HG03064 (cell line): ENCODE measurements around the gene CAPN15.

ENCODE experiments used
- ATAC-seq: cut with Tn5 transposase; IDR thresholded peaks from one replicate; pipeline ENCODE4 v1.9.1; 2021; ENCODE audit warnings: low read depth; ENCODE audit not compliant: unreplicated experiment

CAPN15 gene

GRCh38 chr16:524274-525040, 3.1 kb upstream of the CAPN15 start:
- ATAC-seq = no peak

DNA sequence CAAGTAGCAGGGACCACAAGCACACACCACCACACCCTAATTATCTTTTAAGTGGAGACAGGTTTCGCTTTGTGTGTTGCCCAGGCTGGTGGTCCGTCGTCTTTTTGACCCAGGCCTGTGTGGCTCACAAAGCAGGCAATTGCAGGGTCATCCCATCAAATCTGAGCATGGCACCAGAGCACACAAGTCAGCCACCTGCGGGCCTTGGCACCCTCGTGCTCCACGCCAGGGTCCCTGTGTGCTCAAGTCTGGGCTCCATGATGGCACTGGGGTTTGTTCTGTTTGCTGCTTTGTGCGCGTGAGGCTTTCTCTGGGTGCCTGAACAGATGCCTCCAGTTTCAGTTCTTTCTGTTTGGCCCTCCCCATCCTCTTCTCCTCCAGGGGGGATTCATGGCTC, 2.4 kb upstream of the CAPN15 start:
- ATAC-seq = no peak

GRCh38 chr16:525520-526180, 1.9 kb upstream of the CAPN15 start:
- ATAC-seq = no peak

- ATAC-seq = no peak
Observed at GRCh38 chr16:526181-527014, 1.1 kb upstream of the CAPN15 start.

GRCh38 chr16:528111-529011, 849 bp downstream of the CAPN15 start:
- ATAC-seq = no peak

GRCh38 chr16:529012-529575, 1.6 kb downstream of the CAPN15 start:
- ATAC-seq = no peak

GRCh38 chr16:530111-530817, 2.8 kb downstream of the CAPN15 start:
- no peak for ATAC-seq

- ATAC-seq = no peak
Observed at GRCh38 chr16:531494-532125, 4.1 kb downstream of the CAPN15 start.

DNA sequence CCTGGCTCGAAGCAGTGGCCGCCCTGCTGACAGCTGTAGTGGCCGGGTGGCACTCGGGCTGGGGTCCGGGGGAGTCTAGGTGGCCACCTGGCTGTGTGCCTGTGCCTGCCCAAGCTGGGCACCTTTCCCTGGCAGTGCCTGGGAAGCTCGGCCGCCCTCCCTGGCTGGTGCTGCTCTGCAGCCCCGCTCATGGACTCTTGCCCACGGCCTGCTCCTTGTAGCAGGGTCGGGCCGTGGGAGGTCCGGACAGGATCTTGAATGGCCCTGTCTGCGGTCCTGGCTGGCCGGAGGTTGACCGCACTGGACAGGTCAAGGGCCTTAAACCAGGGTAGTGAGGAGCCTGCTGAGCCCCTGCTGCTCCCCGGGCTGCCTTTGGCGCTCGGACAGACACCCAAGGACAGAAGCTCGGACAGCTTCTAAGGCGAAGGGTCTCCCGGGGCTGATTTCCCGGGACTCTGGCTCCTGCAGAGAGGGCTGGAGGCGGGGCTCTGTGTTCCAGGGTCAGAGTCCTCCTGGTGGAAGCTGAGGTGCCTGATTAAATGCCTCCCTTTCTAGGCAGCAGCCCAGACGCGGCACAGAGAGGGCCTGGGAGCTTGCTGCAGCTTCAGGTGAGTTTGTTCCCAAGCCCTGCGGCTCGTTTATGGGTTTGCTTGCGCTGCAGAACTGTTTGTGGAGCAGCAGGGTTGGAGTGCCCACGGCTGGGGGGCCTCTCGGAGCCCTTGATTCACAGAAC, 6.0 kb downstream of the CAPN15 start:
- ATAC-seq = no peak

GRCh38 chr16:534135-534534, 6.6 kb downstream of the CAPN15 start:
- ATAC-seq = no peak

- no peak for ATAC-seq
Observed at GRCh38 chr16:534856-535445, 7.4 kb downstream of the CAPN15 start.

DNA sequence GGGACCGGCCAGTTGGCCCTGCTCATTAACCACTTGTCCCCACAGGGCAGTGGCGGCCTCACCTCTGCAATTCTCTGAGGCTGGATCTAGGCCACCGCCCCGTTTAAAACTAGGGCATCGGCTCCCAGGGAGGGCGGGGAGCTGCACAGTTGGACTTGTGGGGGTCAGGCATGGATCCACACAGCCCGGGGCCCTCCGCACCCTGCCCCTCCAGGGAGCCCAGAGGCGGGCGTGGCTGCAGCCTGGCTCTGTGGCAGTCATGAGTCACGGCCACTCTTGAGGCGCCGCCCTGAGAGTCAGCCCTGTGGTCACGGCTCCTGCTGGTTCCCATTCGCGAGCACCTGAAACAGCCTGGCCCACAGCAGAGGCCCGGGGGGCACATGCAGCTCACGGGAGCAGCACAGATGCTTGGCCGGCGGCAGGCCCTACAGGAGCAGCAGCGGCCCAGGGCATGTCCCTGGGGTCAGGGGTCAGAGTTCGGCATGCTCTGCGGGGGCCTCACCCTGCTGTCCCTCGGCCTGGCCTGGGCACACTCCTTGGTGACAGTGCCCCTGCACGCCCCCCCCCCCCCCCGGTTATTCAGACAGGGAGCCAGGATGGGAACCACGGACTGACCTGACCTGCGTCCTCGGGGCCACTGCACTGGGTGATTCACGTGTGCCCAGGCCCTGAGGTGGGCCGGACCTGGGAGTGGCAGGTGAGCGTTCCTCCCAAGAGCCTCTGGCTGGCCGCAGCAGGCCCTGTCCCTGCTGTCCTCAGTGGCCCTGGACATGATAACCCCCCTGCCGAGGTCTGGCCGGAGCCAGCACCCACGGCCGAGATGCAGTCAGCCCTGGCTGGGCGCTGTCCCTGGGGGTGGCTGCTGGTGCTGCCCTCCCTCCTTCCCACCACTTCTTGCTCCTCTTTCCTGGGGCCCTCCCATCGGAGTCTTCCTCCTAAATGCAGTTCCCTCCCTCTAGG, 8.2 kb downstream of the CAPN15 start:
- ATAC-seq = no peak

GRCh38 chr16:536746-537145, 9.2 kb downstream of the CAPN15 start:
- ATAC-seq = no peak

DNA sequence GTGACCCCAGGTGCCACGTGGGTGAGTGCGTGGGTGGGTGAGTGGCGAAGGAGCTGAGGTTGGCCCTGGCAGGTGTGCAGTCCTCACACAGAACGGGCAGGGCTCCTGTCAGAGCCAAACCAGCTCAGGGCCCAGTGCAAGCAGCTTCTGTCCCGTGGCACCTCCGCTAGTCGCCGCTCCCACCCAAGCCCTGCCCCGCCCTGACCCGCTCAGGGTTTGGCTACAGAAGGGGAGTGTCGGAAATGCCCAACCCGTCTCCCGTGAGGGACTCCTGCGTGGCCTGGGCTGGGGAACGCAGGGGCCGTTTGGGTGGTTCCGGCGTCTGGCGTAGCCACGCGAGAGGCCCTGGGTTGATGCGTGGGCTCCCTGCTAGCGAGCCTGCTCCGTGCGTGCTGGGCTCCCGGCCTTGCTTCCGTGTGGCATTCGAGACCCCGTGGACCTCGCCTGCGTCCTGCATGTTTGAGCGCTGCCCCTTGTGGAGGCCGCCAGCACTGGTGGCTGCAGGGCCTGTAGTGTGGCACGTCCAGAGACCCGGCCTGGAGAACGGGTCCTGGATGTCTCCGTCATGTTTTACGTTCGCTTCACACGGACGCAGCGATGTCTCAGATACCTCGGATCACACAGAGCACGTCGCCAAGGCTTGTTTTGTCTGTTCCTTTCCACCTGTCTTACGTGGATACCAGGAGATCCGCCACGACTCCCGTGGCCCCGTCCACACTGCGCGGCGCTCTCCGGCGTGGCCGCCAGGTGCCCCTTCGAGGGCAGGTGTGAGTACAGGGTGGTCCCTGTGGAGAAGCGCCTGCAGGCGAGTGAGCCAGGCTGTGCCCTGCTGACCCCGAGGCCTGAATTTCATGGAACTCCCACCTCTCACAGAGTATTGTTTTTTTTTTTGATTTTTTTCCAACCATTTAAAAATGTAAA, 10.2 kb downstream of the CAPN15 start:
- ATAC-seq = no peak

DNA sequence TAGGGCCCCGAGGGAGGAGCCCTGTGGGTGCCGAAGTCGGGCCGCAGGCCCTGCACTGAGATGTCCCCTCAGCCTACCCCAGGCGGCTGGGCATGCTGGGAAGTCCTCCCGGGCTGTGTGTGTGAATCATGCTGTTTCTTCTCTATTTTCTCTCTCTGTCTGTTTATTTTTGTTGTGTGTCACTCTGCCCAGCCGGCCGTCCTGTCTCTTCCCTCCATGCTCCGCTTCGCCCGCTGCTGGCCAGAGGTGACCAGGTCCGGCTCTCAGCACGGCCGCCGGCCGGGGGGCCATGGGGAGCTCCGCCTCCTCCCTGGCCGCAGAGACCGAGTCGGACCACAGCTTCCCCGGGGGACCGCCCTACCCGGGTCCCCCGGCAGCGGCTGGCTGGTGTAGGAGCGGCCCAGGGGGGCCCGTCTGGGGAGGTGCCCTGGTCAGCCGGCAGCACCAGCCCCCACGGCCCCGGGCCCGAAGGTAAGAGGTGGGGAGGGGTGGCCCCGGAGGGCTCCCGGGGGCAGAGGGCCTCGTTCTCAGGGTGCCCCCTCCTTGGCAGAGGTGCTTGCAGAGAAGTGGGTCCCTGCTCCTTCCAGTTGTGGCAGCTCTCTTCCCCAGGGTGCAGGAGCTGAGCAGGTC, 12.5 kb downstream of the CAPN15 start:
- no peak for ATAC-seq
